G401 (cell line): ENCODE data around the gene LIPE. TPM values are rescaled to one million over a fixed set of nuclear protein-coding genes. Genes with fewer than 3 reads are reported as not detected.
"Not testable (repeated sequence)": the region's sequence is repeated elsewhere in the genome, so short reads cannot be mapped to it uniquely, and the experiment has no call there.

Experiments used
- DNase-seq: peaks from one replicate; pipeline ENCODE4 v3.0.0-alpha.2; 2015; ENCODE audit warnings: low spot score
- in situ Hi-C: cut with HindIII; loops from 2 replicates; pipeline ENCODE4 v1.10.0; 2016; ENCODE audit warnings: low sequenced_read_pairs, mixed read lengths
- total RNA-seq: library from RNA; depleted of rRNA; stranded (reverse); fragments of >200 nt; shearing (Covaris generic); gene quantifications from 2 replicates; pipeline ENCODE4 v1.2.3, GENCODE V29; 2014

Gene LIPE
- total RNA-seq, 1 experiment from 2014 or later: 29.0 TPM

DNA sequence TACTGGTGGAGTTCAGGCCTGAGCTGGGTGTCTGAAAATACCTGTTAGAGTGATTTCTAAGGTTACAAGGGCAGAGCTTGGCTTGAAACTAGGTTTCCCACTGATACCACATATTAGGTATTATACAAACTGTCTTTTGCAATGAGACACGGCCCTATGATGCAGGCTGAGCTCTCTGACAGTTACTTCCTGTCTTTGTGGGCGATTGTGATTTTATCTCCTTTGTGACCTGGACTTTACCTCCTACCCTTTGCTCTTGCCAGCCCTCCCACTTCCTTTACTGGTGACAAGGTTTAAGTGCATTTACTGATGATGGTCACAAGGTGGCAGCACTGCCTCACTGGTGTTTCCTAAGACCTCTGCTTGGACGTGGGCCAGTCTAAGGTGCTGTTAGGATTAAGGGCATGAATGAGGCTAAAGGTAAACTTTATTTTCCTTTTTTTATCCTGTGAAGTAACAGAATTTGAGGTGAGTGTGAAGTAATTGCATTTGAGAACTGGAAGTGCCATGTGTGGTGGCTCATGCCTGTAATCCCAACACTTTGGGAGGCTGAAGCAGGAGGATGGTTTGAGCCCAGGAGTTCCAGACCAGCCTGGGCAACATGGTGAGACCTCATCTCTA lies 23.2 kb upstream of the LIPE start:
- in situ Hi-C loops: no loop called here
- peak; percentile 90 for DNase-seq

GRCh38 chr19:42448306-42448705 lies 21.1 kb upstream of the LIPE start:
- in situ Hi-C loops: loop anchor here (25.0 kb wide), 1 partner anchor 139 kb away; the partner anchor contains the start of gene CEACAM8
- not testable (repeated sequence) for DNase-seq

DNA sequence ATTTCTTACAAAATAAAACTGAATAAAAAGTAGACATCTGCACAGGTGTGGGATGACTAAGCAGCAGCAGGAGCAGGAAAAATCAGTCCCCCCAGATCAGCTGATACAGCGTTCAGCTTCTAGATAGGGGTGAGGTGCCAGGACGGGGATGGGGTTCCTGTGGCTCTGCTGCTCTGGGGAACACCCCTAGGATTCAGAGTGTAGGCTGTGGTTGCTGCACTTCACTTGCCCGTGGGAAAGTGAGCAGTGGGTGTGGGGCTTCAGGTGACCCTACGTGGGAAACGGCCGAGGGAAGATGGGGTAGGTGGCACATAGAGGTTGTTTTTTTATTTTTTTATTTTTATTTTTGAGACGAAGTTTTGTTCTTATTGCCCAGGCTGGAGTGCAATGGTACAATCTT lies 18.8 kb upstream of the LIPE start:
- in situ Hi-C loops: loop anchor here (25.0 kb wide), 1 partner anchor 141 kb away; the partner anchor contains the start of gene CEACAM8

GRCh38 chr19:42443944-42444398 lies 16.8 kb upstream of the LIPE start:
- DNase-seq: no peak
- in situ Hi-C loops: loop anchor here (25.0 kb wide), 1 partner anchor 143 kb away; the partner anchor contains the start of gene CEACAM8

More for the DNA sequence above, 18.8 kb upstream of the LIPE start:
- DNase-seq: no peak

- in situ Hi-C loops: loop anchor here (25.0 kb wide), 1 partner anchor 144 kb away; the partner anchor contains the start of gene CEACAM8
- no peak for DNase-seq
Observed at GRCh38 chr19:42442833-42443232, 15.6 kb upstream of the LIPE start, which contains the start of gene CXCL17. CXCL17 (minus strand) TSS chr19:42442946; CDS start chr19:42442832, 114 bp downstream.

DNA sequence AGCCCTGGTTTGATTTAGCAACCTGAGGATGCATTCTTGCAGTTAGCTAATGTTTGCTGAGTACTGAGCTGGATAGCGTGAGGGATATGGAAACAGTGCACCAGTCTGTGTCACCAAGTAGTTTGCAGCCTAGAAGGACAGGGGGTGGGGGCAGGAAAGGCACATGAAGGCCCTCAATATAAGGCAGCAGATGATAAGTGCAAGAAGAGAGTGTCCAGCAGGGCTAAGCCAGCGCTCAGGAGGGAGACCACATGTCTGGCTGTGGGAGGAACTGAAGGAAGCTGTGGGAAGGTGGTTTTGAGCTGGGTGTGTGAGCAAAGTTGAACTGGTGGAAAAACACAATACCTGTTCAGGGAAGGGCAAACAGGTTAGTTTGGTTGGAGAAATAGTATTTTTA lies 13.9 kb upstream of the LIPE start:
- no peak for DNase-seq
- in situ Hi-C loops: loop anchor here (25.0 kb wide), 1 partner anchor 146 kb away; the partner anchor contains the start of gene CEACAM8

GRCh38 chr19:42440357-42441048 lies 13.3 kb upstream of the LIPE start:
- peak; percentile 41 for DNase-seq
- in situ Hi-C loops: loop anchor here (25.0 kb wide), 1 partner anchor 147 kb away; the partner anchor contains the start of gene CEACAM8

DNA sequence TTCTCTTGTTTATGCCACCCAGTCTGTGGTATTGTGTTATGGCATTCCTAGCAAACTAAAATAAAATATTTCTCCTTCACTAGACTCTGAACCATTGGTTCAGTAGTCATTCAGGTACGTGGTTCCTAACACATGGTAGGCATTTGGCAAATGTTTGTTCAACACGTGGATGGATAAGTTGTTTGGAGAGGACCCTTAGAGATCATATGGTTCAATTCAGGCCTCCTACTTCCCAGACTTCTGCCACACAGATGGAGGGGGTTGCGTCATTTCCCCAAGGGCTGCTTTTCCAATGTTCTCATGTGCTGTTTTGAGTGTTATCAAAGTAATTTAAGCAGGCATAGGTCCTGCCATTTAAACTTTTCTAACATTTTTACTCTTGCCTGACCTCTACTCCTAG lies 8.8 kb upstream of the LIPE start:
- no peak for DNase-seq
- in situ Hi-C loops: loop anchor here (25.0 kb wide), 1 partner anchor 151 kb away; the partner anchor contains the start of gene CEACAM8

GRCh38 chr19:42435316-42435715 lies 8.1 kb upstream of the LIPE start:
- DNase-seq: no peak
- in situ Hi-C loops: loop anchor here (25.0 kb wide), 1 partner anchor 152 kb away; the partner anchor contains the start of gene CEACAM8

GRCh38 chr19:42433503-42434260 lies 6.5 kb upstream of the LIPE start:
- in situ Hi-C loops: loop anchor here (25.0 kb wide), 1 partner anchor 154 kb away; the partner anchor contains the start of gene CEACAM8
- peak; percentile 39 for DNase-seq

- no peak for DNase-seq
- in situ Hi-C loops: loop anchor here (25.0 kb wide), 1 partner anchor 156 kb away; the partner anchor contains the start of gene CEACAM8
Observed at GRCh38 chr19:42431486-42431885, 4.3 kb upstream of the LIPE start.

DNA sequence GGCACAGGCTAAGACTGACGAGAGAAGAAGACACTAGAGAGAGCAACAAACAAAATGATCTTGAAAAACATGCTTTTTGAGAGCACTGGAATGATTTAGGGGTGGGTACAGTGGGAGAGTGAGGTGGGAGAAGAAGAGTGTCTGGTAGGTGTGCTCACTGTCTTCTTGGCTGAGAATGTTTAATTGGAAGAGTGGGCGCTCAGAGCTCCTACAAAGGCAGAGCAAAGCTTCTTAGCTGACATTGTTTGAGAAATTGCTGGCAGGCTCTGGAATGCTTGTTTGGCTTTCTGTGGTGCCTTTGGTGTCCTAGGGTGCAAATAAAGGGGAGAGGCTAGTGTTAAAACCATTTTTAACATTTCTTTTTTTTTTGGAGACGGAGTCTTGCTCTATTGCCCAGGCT lies 1.5 kb upstream of the LIPE start:
- DNase-seq: no peak
- in situ Hi-C loops: loop anchor here (25.0 kb wide), 1 partner anchor 159 kb away; the partner anchor contains the start of gene CEACAM8

- no peak for DNase-seq
- in situ Hi-C loops: loop anchor here (25.0 kb wide), 1 partner anchor 161 kb away; the partner anchor contains the start of gene CEACAM8
Observed at GRCh38 chr19:42426643-42427042, 545 bp downstream of the LIPE start.

DNA sequence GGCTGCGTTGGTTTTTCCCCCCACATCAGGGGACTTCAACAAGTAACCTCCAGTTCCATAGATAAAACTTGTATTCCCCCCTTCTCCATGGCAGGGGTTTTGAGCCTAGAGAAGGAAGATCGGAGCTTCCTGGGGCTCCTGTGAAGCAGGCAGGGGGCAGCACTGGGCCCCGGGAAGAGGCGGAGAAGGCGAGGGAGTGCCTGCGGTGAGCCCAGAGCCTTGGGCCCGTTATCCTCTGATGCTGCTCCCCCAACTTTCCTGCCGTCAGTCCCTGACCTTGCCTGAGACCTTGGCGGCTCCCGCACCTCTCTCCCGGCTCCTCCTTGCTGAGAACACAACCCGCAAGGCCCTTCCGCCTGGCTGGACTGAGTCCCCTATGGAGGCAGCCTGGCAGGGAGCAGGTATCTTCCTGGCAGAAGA lies 2.5 kb downstream of the LIPE start:
- in situ Hi-C loops: loop anchor here (25.0 kb wide), 1 partner anchor 163 kb away; the partner anchor contains the start of gene CEACAM8
- DNase-seq: no peak

DNA sequence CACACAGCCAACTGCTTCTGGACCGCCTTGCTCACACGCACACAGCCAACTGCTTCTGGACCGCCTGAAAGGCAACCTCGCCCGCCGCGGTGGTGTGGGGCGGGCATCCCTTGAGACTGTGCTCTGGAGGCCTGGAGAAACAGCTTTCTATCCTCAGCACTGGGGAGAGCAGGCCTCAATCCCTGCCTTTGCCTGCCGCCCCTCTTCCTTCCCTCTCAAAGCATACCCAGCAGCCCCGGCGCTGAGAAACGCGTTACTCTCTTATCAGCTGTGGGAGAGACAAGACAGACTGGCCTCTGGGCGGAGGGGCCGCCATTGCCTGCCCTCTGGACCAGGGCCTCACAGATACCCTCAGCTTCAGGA lies 2.9 kb downstream of the LIPE start:
- DNase-seq: no peak
- in situ Hi-C loops: no loop called here

GRCh38 chr19:42423462-42424344 lies 3.5 kb downstream of the LIPE start:
- peak; percentile 96 for DNase-seq
- in situ Hi-C loops: no loop called here

DNA sequence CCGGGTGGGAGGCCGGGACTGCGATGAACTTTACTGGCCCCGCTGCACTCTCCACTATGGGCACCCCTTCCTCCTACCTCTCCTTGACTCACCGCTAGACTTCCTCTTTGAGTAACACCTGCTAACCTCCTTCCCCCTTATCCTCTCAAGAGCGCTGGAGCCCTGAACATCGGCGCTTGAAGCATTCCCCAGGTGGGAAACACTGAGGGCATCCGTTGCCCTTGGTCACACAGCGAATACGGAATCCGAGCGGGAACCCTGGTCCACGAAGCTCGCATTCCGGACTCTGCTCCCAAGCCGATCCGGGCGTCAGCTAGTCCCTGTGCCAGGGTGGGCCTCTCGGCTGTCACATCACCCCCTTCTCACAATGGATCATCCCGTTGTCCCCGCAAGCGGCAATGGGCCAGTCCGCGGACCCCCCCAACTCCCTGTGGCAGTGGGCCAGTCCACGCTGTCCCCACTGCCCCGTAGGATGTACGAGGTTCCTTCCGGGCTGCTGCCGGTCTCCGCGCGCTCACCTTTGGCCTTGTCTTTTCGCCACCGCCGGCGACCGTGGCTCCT lies 4.2 kb downstream of the LIPE start:
- in situ Hi-C loops: no loop called here
- peak; percentile 65 for DNase-seq
